OCI-M1 (cell line): ENCODE measurements around the gene NHLRC4.

Experiments
- DNase-seq: peaks from one replicate; lab custom pipeline; 2025; lab: John Stamatoyannopoulos, UW

Gene NHLRC4

DNA sequence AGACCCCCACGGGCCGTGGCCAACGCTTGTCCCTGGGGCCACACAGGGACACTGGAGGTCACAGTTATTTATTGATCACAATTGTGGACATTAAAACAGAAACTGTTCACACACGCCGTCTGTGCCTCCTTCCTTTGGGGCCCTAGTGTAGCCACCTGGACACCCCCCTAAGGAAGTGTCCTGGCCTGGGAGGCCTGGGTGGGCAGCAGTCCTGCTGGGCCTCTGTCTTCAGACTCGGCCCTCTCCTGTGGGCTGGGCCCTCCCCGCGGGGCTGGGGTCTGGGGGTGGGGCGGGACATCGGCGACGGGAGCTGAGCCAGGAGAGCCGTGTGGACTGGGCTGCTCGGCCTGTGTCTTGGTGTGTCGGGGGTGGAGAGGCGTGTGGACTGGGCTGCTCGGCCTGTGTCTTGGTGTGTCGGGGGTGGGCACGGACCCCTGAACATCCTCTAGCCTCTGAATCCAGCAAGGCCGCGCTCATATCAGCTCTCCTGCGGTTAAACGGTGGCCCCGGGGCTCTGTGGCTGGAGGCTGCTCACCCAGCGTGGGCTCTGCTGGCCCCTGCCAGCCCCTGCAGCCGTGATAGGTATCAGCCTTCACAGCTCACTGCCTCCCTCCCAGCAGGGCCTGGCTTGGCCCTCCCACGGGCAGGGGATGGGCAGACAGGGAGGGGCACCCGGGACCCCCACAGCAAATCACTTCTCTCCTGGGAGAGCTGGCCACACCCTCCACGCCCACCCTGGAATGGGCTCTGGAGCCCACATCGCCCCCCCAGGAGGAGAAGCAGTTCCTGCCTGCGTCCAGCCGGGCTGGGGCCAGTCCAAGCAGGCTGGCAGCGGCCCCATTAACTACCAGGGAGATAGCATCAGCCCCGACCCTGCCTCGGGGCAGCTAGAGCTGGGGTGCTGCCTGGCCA is 1.1 kb upstream of the NHLRC4 start:
- DNase-seq: peak; percentile 83

DNA sequence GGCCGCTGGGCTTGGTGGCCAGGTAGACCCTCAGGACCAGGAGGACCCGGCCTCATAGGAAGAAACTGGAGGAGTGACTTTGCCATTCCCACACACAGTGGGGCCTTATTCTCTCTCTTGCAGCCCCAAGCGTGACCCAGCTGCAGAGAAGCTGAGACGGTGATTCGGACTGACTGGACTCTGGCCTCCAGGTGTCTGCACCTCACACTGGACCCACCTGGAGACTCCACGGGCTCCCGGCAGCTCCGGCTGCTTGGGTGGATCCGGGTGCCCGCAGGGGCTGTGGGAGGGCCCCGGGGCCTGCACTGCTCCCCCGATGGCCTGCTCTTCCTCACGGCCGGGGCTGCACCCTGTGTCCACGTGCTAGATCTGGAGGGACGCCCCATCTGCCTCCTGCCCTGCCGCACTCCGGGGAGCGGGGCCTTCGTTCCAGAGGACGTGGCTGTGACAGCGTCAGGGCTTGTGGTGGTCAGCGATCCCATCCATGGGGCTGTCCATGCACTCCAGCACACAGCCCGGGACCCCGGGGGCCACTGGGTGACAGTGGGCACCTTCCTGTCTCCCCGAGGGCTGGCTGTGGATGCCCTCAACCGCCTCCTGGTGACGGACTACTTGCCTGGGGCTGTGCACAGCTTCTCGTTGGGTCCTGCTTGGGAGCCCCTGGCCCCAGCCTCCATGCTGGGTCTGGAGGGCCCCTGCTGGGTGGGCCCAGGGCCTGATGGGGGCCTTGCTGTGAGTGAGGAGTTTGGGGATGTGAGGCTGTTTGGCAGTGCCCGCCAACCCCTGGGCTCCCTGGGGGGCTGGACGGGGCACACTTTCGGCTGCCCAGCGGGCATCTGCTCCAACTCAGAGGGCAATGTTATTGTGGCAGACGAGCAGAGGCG is 810 bp downstream of the NHLRC4 start:
- no peak for DNase-seq

DNA sequence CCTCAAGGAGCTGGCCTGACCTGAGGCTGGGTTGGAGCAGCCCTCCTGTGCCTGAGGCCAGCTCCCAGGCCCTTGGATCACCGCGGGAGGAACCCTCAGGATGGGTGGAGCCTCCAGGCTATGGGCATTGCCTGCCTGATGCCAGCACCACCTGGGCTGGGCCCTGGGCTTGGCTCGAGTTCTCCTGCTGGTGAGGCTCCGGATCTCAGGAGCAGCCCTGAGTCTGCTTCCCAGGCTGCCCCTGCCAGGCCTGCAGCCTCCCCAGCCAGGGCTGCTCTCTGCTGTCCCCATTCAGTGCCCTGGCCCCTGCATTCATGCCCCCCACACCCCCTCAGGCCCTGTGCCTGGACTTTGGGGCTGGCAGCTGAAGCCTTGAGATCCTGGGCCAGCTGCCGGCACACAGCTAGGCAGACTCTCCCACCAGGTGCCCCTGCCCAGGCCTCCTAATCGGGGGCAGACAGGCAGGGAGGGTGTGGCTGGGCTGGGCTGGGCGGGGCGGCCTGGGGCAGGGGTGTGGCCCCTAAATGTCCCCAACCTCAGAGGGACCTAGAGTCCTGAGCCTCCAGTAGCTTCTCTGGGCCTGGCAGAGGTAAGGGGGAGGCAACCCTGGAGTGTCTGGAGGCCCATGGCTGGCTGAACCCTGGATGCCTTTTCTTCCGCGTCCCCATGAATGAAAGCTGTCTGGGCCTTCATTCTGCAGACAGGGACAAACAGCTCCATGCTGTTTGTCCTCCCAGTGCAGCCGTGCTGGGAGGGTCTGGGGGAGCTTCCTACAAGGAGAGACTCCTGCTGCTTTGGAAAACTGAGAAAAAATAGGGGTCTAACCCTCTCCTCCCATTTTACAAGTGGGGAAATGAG is 1.8 kb downstream of the NHLRC4 start:
- DNase-seq: peak; percentile 63

DNA sequence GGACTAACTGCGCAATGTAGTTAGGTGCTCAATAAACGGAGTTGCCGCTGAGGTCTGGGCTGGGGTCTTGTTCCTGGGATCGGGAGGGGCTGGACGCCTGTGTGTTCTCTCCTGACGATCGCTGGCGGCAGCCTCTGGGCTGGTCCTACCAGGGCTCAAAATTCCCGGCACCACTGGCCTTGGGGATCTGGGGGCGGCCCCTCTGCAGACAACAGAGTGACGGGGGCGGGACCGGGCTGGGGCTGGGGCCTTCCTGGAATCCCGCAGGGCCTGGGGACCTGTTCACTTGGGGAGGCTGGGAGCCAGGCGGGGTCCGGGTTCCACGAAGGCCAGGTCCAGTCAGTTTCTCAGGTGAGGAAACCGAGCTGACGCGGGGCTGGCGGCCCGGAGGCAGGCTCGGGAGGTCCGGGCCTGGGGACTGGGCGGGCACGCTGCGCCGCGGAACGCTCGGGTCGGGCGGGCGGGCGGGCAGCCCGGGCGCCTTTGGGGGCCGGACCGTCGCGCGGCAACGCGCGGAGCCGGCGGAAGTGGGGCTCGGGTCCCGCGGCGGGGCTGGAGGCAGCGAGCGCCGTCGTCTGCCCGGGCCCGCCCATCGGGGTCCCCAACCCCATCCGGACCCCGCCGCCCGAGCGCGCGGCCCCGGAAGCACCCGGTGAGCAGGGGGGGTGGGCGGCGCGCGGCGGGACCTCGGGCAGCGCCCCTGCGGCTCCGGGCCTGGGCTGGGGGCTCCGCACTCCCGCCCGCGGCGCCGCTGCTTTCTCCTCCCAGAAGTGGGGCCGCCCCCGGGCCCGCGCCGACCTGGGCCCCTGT is 2.8 kb downstream of the NHLRC4 start, which contains the start of gene PIGQ:
Gene PIGQ, plus strand, starts transcription at position 524 of the 810 bp plus-strand sequence. CDS start 4,107 bp downstream, outside the sequence.
- peak; percentile 80 for DNase-seq

DNA sequence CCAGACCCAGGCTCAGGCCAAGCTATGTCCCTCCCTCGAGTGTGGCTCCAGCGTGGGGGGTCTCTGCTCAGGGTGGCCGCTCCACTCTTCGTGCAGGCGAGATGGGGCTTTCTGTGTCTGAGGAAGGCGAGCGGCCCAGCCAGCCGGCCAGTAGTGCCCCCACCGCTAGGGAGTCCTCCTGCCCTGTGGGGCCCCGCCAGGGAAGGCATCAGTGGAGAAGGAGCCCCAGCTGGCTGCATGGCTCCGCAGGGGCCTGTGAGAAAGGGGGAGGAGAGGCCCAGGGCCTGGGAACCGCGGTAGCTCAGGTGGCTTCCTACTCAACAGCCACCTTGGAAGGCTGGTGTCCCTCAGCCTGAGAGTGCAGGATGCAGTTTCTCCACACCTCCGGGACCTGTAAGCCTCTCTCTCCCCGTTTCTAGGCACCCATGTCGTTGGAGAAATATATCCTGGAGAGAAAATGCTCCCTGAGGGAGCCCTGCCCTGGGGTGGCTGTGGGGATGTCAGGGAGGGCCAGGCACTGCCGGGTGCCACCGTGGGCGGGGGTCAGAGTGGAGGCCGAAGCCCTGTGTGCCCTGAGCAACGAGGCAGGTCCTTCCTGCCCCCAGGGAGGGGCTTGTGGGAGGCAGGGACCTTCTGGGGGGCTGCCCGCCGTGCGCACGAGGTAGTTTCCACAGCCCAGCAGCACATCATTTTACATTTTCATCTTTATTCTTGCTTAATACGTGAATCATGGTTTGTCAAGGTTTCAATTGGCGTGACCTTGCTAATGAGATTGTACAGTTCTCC is 6.3 kb downstream of the NHLRC4 start:
- DNase-seq: no peak

DNA sequence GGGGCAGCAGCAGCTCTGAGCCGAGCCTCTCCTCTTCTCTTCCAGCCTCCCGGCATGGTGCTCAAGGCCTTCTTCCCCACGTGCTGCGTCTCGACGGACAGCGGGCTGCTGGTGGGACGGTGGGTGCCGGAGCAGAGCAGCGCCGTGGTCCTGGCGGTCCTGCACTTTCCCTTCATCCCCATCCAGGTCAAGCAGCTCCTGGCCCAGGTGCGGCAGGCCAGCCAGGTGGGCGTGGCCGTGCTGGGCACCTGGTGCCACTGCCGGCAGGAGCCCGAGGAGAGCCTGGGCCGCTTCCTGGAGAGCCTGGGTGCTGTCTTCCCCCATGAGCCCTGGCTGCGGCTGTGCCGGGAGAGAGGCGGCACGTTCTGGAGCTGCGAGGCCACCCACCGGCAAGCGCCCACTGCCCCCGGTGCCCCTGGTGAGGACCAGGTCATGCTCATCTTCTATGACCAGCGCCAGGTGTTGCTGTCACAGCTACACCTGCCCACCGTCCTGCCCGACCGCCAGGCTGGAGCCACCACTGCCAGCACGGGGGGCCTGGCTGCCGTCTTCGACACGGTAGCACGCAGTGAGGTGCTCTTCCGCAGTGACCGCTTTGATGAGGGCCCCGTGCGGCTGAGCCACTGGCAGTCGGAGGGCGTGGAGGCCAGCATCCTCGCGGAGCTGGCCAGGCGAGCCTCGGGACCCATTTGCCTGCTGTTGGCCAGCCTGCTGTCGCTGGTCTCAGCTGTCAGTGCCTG is 7.4 kb downstream of the NHLRC4 start:
- no peak for DNase-seq

DNA sequence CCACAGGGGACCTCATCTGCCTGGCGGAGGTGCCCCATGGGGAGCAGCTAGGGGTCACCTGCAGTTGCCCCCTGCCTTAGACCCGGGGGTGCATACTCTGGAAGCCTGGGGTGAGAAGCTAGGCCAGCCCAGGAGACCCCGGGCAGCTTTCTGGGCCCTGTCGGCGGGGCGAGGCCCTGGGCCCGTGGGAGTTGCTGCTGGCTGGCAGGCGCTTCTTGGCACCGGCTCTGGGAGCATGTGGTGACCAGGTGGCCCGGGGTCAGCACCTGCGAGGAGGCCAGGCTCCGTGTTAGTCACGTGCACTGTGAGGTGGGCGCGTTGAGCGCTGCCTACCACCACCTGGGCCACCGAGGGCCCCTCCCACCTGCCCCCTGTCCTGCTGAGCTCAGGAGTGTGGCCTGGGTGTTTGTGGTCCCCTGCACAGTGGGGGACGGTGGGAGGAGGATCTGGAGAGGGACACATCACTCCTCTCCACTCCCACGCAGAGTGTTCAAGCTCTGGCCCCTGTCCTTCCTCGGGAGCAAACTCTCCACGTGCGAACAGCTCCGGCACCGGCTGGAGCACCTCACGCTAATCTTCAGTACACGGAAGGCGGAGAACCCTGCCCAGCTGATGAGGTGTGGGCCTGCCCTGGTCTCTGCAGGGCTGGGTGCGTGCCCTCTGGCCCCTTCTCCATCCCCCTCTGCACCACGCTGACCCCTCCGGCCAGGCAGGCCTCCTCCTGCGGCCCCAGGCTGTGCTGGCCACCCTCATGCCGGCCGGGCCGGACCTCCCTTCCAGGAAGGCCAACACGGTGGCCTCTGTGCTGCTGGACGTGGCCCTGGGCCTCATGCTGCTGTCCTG is 8.8 kb downstream of the NHLRC4 start:
- DNase-seq: no peak

DNA sequence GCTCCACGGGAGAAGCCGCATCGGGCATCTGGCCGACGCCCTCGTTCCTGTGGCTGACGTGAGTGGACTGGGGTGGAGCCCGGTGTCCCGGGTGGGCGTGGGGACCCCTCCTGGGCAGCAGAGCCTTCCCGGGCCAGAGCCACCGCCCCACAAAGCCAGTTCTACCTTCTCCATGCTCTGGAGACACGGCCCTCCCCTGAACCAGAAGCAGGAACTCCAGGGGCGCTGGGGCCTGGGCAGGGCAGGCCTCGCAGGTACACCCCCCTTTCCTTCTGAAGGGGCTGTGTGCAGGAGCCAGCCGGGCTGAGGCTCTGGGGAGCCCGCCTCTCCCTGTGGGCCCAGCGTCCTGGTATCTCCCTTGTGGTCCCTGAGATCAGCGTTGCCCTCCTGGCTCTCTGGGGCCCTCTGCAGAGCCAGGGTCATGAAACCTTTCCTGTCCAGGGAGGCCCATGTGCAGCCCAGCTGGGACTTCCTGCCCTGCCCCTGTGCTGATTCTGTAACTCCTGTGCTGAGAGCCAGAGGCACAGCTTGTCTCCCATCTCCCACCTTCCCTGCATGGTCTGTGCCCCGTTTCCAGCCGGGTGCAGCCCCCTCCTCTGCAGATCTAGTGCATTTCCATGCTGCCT is 9.5 kb downstream of the NHLRC4 start:
- DNase-seq: peak; percentile 29

DNA sequence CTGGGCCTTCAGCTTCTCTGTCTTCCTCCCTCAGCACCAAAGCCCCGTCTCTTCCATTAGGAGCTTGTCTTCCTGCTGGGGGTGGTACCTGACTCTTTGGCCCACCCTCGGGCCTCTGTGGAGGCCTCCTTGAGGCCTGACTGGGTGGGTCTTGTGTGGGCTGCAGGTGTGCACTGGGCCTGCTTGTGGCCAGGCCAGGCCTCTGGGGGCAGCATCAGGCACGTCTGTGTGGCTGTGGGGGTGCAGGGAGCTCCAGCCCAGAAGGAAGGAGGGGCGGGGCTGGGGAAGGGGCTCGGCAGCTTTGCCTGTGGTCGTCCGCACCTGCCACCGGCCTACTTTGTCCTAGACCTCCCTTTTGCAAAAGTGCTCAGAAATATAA is 10.0 kb downstream of the NHLRC4 start:
- DNase-seq: peak; percentile 16

DNA sequence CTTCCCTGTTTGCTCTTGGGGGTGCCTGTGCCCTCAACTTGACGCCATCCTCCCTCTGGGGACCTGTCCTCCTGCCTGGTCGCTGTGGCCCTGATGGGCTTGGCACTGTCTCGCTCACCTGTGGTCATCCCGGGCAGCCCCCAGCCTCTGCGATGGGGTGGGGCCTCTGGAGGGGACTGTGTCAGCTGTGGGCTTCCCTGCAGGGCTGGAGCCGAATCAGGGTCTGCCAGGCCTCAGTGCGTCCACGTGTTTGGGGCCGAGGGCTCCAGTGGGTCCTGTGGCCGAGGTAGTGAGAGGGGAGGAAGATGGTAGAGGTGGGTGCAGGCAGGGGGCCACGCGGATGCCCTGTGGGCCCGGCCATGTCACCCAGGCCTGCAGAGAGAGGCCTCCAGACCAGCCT is 11.0 kb downstream of the NHLRC4 start:
- DNase-seq: no peak

DNA sequence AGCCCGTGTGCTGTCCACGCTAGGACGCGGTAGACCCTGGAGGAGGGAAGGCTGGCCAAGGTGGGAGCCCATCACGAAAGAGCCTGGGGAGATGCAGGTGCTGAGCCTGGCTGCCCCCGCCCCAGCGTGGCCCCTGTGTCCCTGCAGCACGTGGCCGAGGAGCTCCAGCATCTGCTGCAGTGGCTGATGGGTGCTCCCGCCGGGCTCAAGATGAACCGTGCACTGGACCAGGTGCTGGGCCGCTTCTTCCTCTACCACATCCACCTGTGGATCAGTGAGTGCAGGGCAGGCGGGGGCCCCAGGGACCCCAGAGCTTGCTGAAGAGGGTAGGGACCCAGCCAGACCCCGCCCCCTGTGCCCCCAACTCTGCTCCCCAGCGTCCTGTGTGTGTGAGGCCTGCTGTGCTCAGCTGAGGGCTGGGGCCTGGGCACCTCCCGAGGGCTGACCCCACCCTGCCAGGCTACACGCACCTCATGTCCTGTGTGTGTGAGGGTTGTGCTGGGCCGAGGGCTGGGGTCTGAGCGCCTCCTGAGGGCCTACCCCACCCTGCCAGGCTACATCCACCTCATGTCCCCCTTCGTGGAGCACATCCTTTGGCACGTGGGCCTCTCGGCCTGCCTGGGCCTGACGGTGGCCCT is 11.5 kb downstream of the NHLRC4 start:
- DNase-seq: no peak

DNA sequence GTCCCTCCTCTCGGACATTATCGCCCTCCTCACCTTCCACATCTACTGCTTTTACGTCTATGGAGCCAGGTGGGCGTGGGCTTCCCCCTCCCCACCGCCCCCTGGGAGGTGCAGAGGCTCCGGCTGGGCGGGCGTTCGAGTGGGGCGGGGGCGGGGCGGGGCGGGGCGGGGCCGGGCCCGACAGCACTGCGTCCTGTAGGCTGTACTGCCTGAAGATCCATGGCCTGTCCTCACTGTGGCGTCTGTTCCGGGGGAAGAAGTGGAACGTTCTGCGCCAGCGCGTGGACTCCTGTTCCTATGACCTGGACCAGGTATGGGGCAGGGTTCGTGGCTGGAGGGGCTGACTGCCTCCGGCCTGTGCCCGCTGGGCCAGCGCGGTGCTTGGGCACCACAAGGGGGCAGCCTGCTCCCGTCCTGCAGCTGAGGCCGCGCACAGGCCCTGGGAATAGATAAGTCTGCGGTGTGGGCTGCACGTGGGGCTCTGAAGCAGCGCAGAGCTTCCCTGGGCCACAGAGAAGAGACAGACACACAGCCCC is 12.1 kb downstream of the NHLRC4 start:
- peak; percentile 94 for DNase-seq

DNA sequence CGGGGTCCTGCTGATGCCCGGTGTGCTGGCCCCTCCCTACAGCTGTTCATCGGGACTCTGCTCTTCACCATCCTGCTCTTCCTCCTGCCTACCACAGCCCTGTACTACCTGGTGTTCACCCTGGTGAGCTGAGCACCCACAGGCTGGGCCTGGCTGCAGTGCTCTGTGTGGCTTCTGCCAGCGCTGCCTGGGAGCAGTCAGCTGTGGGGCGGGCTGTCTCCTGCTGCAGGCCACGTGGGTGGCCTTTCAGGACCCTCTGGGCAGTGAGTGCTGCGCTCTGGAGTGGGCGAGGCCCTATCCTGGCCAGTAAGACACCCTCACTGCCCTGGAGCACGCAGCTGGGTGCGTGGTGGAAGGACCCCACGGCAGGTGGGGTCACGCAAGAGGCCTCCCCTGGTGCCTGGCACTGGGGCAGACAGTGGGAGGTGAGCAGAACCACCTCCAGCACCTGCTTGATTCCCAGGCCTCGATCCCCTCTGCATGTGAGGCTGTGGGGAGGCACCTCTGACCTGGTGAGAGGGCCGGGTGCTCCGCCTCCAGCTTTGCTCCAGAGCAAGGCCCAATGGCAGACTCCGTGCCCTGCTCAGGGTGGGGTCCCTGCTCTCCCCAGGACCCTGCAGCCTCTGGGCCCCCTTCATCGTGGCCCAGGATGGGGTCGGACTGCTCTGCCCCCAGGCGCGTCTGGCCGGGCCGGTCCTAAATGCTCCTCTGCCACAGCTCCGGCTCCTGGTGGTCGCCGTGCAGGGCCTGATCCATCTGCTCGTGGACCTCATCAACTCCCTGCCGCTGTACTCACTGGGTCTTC is 13.5 kb downstream of the NHLRC4 start:
- no peak for DNase-seq

DNA sequence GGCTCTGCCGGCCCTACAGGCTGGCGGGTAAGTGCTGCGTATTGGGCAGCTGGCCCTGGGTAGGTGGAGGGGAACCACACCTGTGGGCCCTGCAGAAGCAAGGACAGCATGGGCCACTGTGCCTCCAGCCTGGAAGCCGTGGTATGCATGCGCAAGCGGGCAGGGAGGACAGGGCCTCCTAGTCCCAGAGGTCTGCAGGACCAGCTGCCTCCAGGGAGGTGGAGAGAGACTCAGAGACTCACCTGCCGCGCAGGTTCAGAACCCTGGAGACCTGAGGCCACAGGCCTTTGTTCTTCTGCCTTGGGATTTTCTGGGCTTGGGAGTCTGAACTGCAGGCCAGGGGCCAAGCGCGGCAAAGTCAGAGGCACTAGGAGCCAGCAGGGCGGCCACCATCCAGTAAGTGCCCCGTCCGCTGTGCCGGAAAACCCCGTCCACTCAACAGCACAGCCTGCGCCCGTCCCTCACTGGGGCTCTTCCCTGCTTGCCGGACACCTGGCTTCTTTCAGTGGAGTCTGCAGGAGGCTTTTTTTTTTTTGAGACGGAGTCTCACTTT is 14.2 kb downstream of the NHLRC4 start:
- DNase-seq: no peak

DNA sequence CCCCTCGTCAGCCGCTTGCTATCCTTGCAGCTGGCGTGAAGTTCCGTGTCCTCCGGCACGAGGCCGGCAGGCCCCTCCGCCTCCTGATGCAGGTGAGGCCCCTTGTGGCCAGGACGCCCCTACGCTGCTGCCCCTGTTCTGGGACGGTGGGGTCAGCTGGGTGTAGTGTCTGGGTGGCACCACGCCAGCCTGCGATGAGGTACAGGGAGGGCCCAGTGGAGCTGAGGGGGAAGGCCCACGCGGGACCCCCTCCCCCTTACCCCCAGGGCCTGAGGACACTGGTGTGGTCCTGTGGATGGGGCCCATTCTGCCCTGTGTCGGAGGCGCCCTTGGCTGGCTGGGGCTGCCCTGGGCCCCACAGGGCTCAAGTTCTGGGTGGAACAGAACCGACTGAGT is 15.4 kb downstream of the NHLRC4 start:
- no peak for DNase-seq
